OCI-LY1 (cell line): ENCODE measurements around the gene CNOT6L.

ENCODE experiments used
- CTCF ChIP-seq: fragments of 200-600 bp; sonication (generic), shearing (Covaris generic); IDR thresholded peaks from 2 replicates; pipeline ENCODE4 v1.5.1; 2017; ENCODE audit warnings: mild to moderate bottlenecking, antibody characterized with exemption, low read length, moderate library complexity, mixed read lengths
- EZH2 ChIP-seq: fragments of 200-600 bp; sonication (generic), shearing (Covaris generic); IDR thresholded peaks from 2 replicates; pipeline ENCODE4 v1.8.0; 2017; ENCODE audit warnings: borderline replicate concordance, mixed run types, mild to moderate bottlenecking, antibody characterized with exemption, low read length, moderate library complexity, mixed read lengths

- TF ChIP-seq CTCF (no peak), EZH2 (no peak)
Observed at GRCh38 chr4:77692847-77693432, 126.2 kb downstream of the CNOT6L start.
